ENCODE data around the gene HSPB7.

DNA sequence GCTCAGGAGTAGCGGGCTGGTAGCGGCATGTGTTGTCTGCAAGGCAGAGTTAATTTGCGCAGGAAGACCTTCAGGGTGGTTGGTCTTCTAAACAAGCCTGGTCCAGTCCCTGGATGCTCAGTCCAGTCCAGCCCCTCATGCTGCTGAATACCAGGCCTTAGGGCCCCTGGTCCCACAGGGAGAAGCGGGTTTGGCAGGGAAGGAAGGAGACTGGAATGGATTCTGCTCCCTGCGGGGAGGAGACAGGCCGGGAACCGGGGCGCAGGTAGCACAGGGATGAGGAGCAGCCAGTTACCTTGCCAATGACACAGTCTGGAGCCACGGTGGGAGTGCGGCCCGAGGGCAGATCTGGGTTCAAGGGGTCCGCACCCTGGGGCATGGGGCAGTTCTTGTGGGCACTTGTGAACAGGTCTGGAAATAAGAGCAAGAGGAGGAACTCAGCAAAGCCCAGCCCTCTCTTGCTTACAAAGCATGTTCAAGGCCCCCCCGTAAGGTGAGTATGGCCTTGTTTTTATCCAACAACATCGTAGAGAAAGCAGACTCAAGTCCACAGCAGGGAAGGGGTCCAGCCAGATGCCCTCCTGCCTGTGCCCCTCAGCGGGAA is 45.5 kb upstream of the HSPB7 start:
- TF ChIP-seq CTCF (IDR thresholded peaks at IDR 0.05) (no peak), EZH2 (IDR thresholded peaks at IDR 0.05) (no peak)
